Type B pancreatic cell (in vitro differentiated cells): ENCODE results near the gene HKDC1. TPM values are rescaled to one million over a fixed set of nuclear protein-coding genes. Genes with fewer than 3 reads are reported as not detected.

ENCODE experiments used
- DNase-seq: peaks from one replicate; pipeline ENCODE4 v3.0.0; 2021; ENCODE audit warnings: mixed read lengths; ENCODE audit not compliant: unreplicated experiment; ENCODE audit errors: extremely low spot score
- H3K27ac Mint-ChIP-seq: 2 replicates; pipeline ENCODE4 v1.8.0; 2021; ENCODE audit warnings: mild to moderate bottlenecking, mixed read lengths
- H3K27me3 Mint-ChIP-seq: 2 replicates; pipeline ENCODE4 v1.8.0; 2021; ENCODE audit warnings: mixed read lengths
- H3K36me3 Mint-ChIP-seq: 2 replicates; pipeline ENCODE4 v1.8.0; 2021; ENCODE audit warnings: mixed read lengths
- H3K4me1 Mint-ChIP-seq: one replicate; pipeline ENCODE4 v1.8.0; 2021; ENCODE audit warnings: mixed read lengths; ENCODE audit not compliant: unreplicated experiment
- H3K4me3 Mint-ChIP-seq: 2 replicates; pipeline ENCODE4 v1.8.0; 2021; ENCODE audit warnings: mild to moderate bottlenecking, mixed read lengths
- H3K9me3 Mint-ChIP-seq: 2 replicates; pipeline ENCODE4 v1.8.0; 2021; ENCODE audit warnings: mixed read lengths
- CTCF ChIP-seq: fragments of 200-600 bp; sonication (generic); conservative IDR thresholded peaks from 2 replicates; pipeline ENCODE4 v1.5.0; 2021; ENCODE audit warnings: antibody characterized with exemption, mild to moderate bottlenecking
- total RNA-seq: library from RNA; stranded (reverse); gene quantifications from 2 replicates; pipeline ENCODE4 v1.2.1, GENCODE V29; 2021; ENCODE audit warnings: low replicate concordance

Gene HKDC1
- total RNA-seq, 1 donor from 2014 or later: 2.4 TPM

- H3K27me3 Mint-ChIP-seq: no peaks in the 10 kb centered on the region
- H3K9me3 Mint-ChIP-seq: no peaks in the 10 kb centered on the region
- no peaks in the 10 kb centered on the region for H3K4me1 Mint-ChIP-seq
- TF ChIP-seq CTCF: no peak
- H3K27ac Mint-ChIP-seq: no peak overlapping the region
- no peak for DNase-seq
- no peak overlapping the region for H3K4me3 Mint-ChIP-seq
- no peaks in the 10 kb centered on the region for H3K36me3 Mint-ChIP-seq
Observed at GRCh38 chr10:69242852-69243212, 22.7 kb downstream of the HKDC1 start.

GRCh38 chr10:69243817-69244216 is 23.7 kb downstream of the HKDC1 start:
- H3K4me3 Mint-ChIP-seq: no peak overlapping the region
- H3K27ac Mint-ChIP-seq: no peak overlapping the region
- no peaks in the 10 kb centered on the region for H3K36me3 Mint-ChIP-seq
- H3K9me3 Mint-ChIP-seq: no peaks in the 10 kb centered on the region
- no peaks in the 10 kb centered on the region for H3K27me3 Mint-ChIP-seq
- DNase-seq: no peak
- no peak for TF ChIP-seq CTCF
- H3K4me1 Mint-ChIP-seq: no peaks in the 10 kb centered on the region

- no peaks in the 10 kb centered on the region for H3K9me3 Mint-ChIP-seq
- no peak for DNase-seq
- no peak overlapping the region for H3K27ac Mint-ChIP-seq
- no peak overlapping the region for H3K4me3 Mint-ChIP-seq
- no peaks in the 10 kb centered on the region for H3K4me1 Mint-ChIP-seq
- peaks cover 3% of the 10 kb centered on the region for H3K27me3 Mint-ChIP-seq
- no peak for TF ChIP-seq CTCF
- H3K36me3 Mint-ChIP-seq: no peaks in the 10 kb centered on the region
Observed at GRCh38 chr10:69246036-69246435, 25.9 kb downstream of the HKDC1 start.

- Mint-ChIP-seq H3K9me3 (no peaks in the 10 kb centered on the region), H3K4me1 (no peaks in the 10 kb centered on the region), H3K4me3 (no peak overlapping the region), H3K27me3 (peaks cover 3% of the 10 kb centered on the region), H3K27ac (no peak overlapping the region), H3K36me3 (no peaks in the 10 kb centered on the region)
- TF ChIP-seq CTCF: no peak
- DNase-seq: no peak
Observed at GRCh38 chr10:69246581-69247312, 26.6 kb downstream of the HKDC1 start.

- Mint-ChIP-seq H3K27me3 (peaks cover 3% of the 10 kb centered on the region), H3K9me3 (no peaks in the 10 kb centered on the region), H3K27ac (no peak overlapping the region), H3K4me3 (no peak overlapping the region), H3K4me1 (no peaks in the 10 kb centered on the region), H3K36me3 (no peaks in the 10 kb centered on the region)
- TF ChIP-seq CTCF: no peak
- DNase-seq: no peak
Observed at GRCh38 chr10:69247313-69247710, 27.2 kb downstream of the HKDC1 start.
